T-cell (primary cell): ENCODE results near the gene PRSS56. TPM values are rescaled to one million over a fixed set of nuclear protein-coding genes. Genes with fewer than 3 reads are reported as not detected.

Source experiments
- ATAC-seq, 4 experiments: fragments of 200-7000 bp in 3 of 4; fragments of 150-1000 bp in 1 of 4; cut with Tn5 transposase; replicated peaks in 1 of 4; 1 replicate in 3 of 4; 2 replicates in 1 of 4; pipeline ENCODE4 v1.10.0; 2021; ENCODE audit warnings: moderate library complexity in 3 of 4, mild to moderate bottlenecking in 2 of 4, moderate number of reproducible peaks in 1 of 4
- CTCF ChIA-PET, 2 donors: fragments of 300-600 bp; sonication (Branson Sonifier 250); formaldehyde crosslinking; loops; one replicate each; lab custom pipeline; 2022; ENCODE audit warnings: antibody characterized with exemption in 2 of 2; lab: Charles Lee
- POLR2A ChIA-PET, 2 donors: fragments of 300-600 bp; sonication (Branson Sonifier 250); formaldehyde crosslinking; loops; one replicate each; lab custom pipeline; 2022; ENCODE audit warnings: antibody characterized with exemption in 2 of 2; lab: Charles Lee
- DNase-seq, 35 experiments: peaks; one replicate each; pipeline versions ENCODE4 v3.0.0 to v3.0.0-alpha.2; 2013 to 2023
- H3K27ac ChIP-seq: one replicate; pipeline ENCODE4 v1.5.1; 2013; ENCODE audit warnings: low read length
- H3K27me3 ChIP-seq, 2 experiments: replicated peaks in 1 of 2; 1 replicate in 1 of 2; 2 replicates in 1 of 2; pipeline versions ENCODE4 v1.6.1 to v1.7.0; 2013; ENCODE audit warnings: low read length in 1 of 2, mixed read lengths in 1 of 2; ENCODE audit not compliant: control insufficient read depth in 2 of 2, insufficient read depth in 2 of 2; ENCODE audit errors: extremely low read depth in 1 of 2
- H3K36me3 ChIP-seq, 2 donors: 1 replicate in 1 of 2; 2 replicates in 1 of 2; pipeline versions ENCODE4 v1.6.1 to v1.7.0; 2013; ENCODE audit warnings: low read length in 1 of 2; ENCODE audit not compliant: control insufficient read depth in 2 of 2, insufficient read depth in 1 of 2; ENCODE audit errors: extremely low read depth in 1 of 2
- H3K4me1 ChIP-seq, 2 experiments: 1 replicate in 1 of 2; 2 replicates in 1 of 2; pipeline versions ENCODE4 v1.6.1 to v1.7.0; 2013; ENCODE audit warnings: low read length in 2 of 2, mixed read lengths in 1 of 2; ENCODE audit not compliant: insufficient read depth in 2 of 2, control insufficient read depth in 1 of 2; ENCODE audit errors: extremely low read depth in 1 of 2
- H3K4me3 ChIP-seq, 2 donors: 1 replicate in 1 of 2; 2 replicates in 1 of 2; pipeline versions ENCODE4 v1.5.1 to v1.7.0; 2013; ENCODE audit warnings: mild to moderate bottlenecking in 2 of 2, low read length in 1 of 2, moderate library complexity in 1 of 2; ENCODE audit not compliant: control insufficient read depth in 1 of 2; ENCODE audit errors: extremely low read depth in 1 of 2
- H3K9me3 ChIP-seq: 2 replicates; pipeline ENCODE4 v1.7.0; 2013
- H3K27ac Mint-ChIP-seq, 2 donors: one replicate each; pipeline ENCODE4 v1.8.0; 2020 to 2021; ENCODE audit warnings: mild to moderate bottlenecking in 2 of 2, mixed read lengths in 2 of 2
- H3K27me3 Mint-ChIP-seq, 2 donors: one replicate each; pipeline ENCODE4 v1.8.0; 2021 to 2022; ENCODE audit warnings: mixed read lengths in 2 of 2
- H3K36me3 Mint-ChIP-seq: one replicate; pipeline ENCODE4 v1.8.0; 2021; ENCODE audit warnings: mixed read lengths
- H3K4me1 Mint-ChIP-seq, 3 donors: one replicate each; pipeline ENCODE4 v1.8.0; 2020 to 2022; ENCODE audit warnings: mixed read lengths in 3 of 3, mild to moderate bottlenecking in 1 of 3
- H3K4me3 Mint-ChIP-seq, 3 donors: one replicate each; pipeline ENCODE4 v1.8.0; 2020 to 2022; ENCODE audit warnings: mild to moderate bottlenecking in 3 of 3, mixed read lengths in 3 of 3, moderate library complexity in 3 of 3
- H3K9me3 Mint-ChIP-seq, 3 donors: one replicate each; pipeline ENCODE4 v1.8.0; 2020 to 2022; ENCODE audit warnings: mixed read lengths in 3 of 3
- WGBS: methylation state at CpG from one replicate; pipeline ENCODE4 v1.1.5; 2013; ENCODE audit warnings: missing lambda C conversion rate; ENCODE audit not compliant: insufficient coverage; 5-methylcytosine and 5-hydroxymethylcytosine counted together
- total RNA-seq, 35 experiments: library from RNA in 6 of 35; stranded (reverse) in 6 of 35; fragments of 120-200 nt in 1 of 35; gene quantifications; one replicate each; pipeline versions ENCODE4 v1.2.1 to v1.2.4 and lab custom pipeline; 2013 to 2026

PRSS56 gene
- total RNA-seq, 5 donors from 2014 or later (not counting 1 experiment from before 2014, with no cell fraction given): not detected

DNA sequence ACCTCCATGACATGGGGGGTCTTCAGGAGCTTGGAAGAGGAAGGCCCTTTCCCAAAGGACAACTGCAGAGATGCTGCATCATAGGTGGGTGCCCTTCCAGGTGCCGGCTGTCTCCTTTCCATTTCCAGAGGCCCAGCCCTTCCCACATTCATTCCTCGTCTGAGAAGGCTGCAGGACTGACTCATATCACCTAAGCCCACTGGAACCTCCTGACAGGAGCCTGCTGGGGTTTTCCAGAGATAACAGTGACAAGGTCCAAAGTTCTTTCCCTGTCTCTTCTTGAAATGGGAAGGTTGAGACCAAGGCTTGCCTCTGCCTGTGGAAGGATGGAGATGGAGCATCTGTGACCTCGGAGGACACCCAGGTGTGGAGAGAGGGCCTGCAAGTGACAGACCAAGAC, 3.6 kb upstream of the PRSS56 start:
- POLR2A ChIA-PET: interaction anchor here in 1 of 2 donors (0.6 kb wide), 1 partner anchor 813 kb away, joined by 3 read pairs; no protein-coding TSS in a partner anchor
- no peak overlapping the region for H3K4me3 ChIP-seq
- Mint-ChIP-seq H3K27ac (no peak overlapping the region), H3K27me3 (peaks cover 15 to 36% of the 10 kb centered on the region in 2 donors), H3K9me3 (no peaks in the 10 kb centered on the region), H3K4me3 (no peak overlapping the region), H3K36me3 (no peaks in the 10 kb centered on the region), H3K4me1 (peaks cover 0 to 2% (median 2%) of the 10 kb centered on the region in 3 donors)
- no peaks in the 10 kb centered on the region for H3K36me3 ChIP-seq
- H3K27me3 ChIP-seq: peaks cover 0 to 59% of the 10 kb centered on the region in 2 experiments
- CTCF ChIA-PET: interaction anchor here in 1 of 2 donors (0.5 kb wide), 1 partner anchor 609 kb away, joined by 5 read pairs; no protein-coding TSS in a partner anchor
- ATAC-seq: no peak
- H3K9me3 ChIP-seq: no peaks in the 10 kb centered on the region
- no peak for DNase-seq
- no peak overlapping the region for H3K27ac ChIP-seq
- 100% methylated on average over 2 of the region's 3 CpGs for WGBS
- H3K4me1 ChIP-seq: peaks cover 0 to 2% of the 10 kb centered on the region in 2 experiments

DNA sequence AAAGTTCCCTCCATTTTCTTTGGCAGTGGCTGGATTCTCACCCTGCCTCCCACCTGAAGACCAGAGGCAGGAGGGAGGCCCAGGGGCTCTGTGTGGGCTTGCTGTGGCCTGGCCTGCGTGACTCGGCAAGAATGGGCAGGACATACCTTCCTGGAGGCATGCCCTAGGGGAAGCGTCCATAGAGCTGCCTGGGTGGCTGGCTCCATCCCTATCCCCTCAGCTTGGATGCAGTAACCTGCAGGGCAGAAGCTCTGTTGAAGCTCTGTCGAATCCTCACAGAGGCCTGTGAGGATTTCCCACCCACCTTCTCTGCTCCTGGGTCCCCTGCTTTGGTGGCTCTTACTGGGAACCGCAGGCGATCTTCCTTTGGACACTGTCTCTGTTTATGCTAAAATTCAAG, 1.3 kb upstream of the PRSS56 start:
- no peak overlapping the region for H3K27ac ChIP-seq
- peaks cover 0 to 61% of the 10 kb centered on the region in 2 experiments for H3K27me3 ChIP-seq
- WGBS: 55% methylated on average over 4 of the region's 6 CpGs
- Mint-ChIP-seq H3K4me3 (no peak overlapping the region), H3K27ac (no peak overlapping the region), H3K36me3 (no peaks in the 10 kb centered on the region), H3K4me1 (peaks cover 0 to 8% (median 8%) of the 10 kb centered on the region in 3 donors), H3K9me3 (no peaks in the 10 kb centered on the region), H3K27me3 (peaks cover 22 to 40% of the 10 kb centered on the region in 2 donors)
- ChIA-PET CTCF (no interaction called here), POLR2A (no interaction called here)
- no peaks in the 10 kb centered on the region for H3K9me3 ChIP-seq
- H3K36me3 ChIP-seq: no peaks in the 10 kb centered on the region
- ATAC-seq (no peak), DNase-seq (no peak)
- peaks cover 0 to 23% of the 10 kb centered on the region in 2 experiments for H3K4me1 ChIP-seq
- no peak overlapping the region for H3K4me3 ChIP-seq

DNA sequence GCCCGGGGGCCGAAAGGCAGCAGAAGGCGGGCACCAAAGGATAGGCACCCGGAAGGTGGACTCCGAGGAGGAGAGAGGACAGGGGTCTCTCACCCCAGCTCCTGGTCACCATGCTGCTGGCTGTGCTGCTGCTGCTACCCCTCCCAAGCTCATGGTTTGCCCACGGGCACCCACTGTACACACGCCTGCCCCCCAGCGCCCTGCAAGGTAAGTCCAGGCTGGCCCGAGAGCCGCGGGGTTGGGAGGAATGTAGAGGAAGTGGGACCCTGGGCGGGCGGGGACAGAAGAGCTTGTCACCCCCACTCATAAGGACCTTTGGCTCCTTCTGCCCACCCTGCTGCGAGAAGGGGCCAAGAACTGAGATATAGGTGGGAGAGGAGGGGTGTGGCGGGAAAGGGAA, 301 bp downstream of the PRSS56 start:
- no peak for ATAC-seq
- Mint-ChIP-seq H3K4me3 (peak overlapping the region in 1 of 3 donors; percentile 30), H3K9me3 (no peaks in the 10 kb centered on the region), H3K36me3 (no peaks in the 10 kb centered on the region), H3K4me1 (peaks cover 0 to 10% (median 8%) of the 10 kb centered on the region in 3 donors), H3K27ac (no peak overlapping the region), H3K27me3 (peaks cover 22 to 47% of the 10 kb centered on the region in 2 donors)
- Histone ChIP-seq H3K27ac (no peak overlapping the region), H3K4me3 (no peak overlapping the region), H3K9me3 (no peaks in the 10 kb centered on the region), H3K4me1 (peaks cover 0 to 28% of the 10 kb centered on the region in 2 experiments), H3K27me3 (peaks cover 0 to 76% of the 10 kb centered on the region in 2 experiments), H3K36me3 (no peaks in the 10 kb centered on the region)
- WGBS: 72% methylated on average over 6 of the region's 15 CpGs
- no peak for DNase-seq
- ChIA-PET POLR2A (interaction anchor here in 1 of 2 donors (0.6 kb wide), 1 partner anchor 49 kb away, joined by 5 read pairs; no protein-coding TSS in a partner anchor), CTCF (interaction anchor here (0.6 to 0.9 kb wide), 2 partner anchors 14 to 32 kb away, joined by 3 to 6 read pairs; no protein-coding TSS in a partner anchor)

DNA sequence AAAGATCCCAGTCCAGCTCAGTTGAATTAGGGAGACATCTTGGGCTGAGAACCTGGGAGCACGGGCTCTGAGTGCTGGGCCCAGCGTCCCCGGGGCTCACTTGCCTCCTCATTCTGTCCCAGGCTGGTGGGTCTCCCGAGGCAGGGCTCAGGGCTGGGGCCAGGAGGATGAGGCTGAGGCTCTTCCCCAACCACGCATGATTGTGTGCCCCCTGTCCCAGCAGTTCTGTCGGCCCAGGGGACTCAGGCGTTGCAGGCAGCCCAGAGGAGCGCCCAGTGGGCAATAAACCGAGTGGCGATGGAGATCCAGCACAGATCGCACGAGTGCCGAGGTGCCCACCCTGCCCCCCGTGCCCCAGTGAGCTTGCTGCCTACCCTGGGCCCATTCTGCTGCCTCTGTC, 910 bp downstream of the PRSS56 start:
- Histone ChIP-seq H3K27me3 (peaks cover 0 to 82% of the 10 kb centered on the region in 2 experiments), H3K27ac (no peak overlapping the region), H3K36me3 (no peaks in the 10 kb centered on the region), H3K4me1 (peaks cover 0 to 28% of the 10 kb centered on the region in 2 experiments), H3K9me3 (no peaks in the 10 kb centered on the region), H3K4me3 (no peak overlapping the region)
- peak overlapping the region in 1 of 3 donors; percentile 63 for H3K4me3 Mint-ChIP-seq
- peaks cover 0 to 10% (median 8%) of the 10 kb centered on the region in 3 donors for H3K4me1 Mint-ChIP-seq
- ATAC-seq (no peak), DNase-seq (no peak)
- H3K9me3 Mint-ChIP-seq: no peaks in the 10 kb centered on the region
- ChIA-PET CTCF (interaction anchor here in 1 of 2 donors (0.6 kb wide), 1 partner anchor 14 kb away, joined by 3 read pairs; no protein-coding TSS in a partner anchor), POLR2A (no interaction called here)
- no peak overlapping the region for H3K27ac Mint-ChIP-seq
- peaks cover 22 to 49% of the 10 kb centered on the region in 2 donors for H3K27me3 Mint-ChIP-seq
- 86% methylated on average over 14 of the region's 14 CpGs for WGBS
- H3K36me3 Mint-ChIP-seq: no peaks in the 10 kb centered on the region

DNA sequence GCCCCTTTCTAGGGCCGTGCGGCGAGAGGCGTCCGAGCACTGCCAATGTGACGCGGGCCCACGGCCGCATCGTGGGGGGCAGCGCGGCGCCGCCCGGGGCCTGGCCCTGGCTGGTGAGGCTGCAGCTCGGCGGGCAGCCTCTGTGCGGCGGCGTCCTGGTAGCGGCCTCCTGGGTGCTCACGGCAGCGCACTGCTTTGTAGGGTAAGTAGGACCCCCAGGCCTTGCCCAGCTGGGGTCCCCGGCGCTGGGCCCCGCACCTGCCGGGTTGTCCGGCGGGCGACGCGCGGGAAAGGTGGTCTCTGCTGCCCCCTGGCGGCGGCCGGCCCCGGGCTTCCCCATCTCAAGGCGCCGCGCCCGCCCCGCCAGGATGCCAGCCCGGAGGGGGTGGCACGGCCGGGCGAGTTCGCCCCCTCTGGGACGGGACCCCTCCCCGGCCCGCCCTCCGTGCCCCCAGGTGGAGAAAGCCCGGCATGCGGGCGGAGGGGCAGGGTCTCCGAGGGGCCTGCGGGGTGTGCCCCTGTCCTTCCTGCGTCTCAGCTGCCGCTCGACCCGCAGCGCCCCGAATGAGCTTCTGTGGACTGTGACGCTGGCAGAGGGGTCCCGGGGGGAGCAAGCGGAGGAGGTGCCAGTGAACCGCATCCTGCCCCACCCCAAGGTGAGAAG, 1.9 kb downstream of the PRSS56 start:
- peaks cover 2 to 89% of the 10 kb centered on the region in 2 experiments for H3K27me3 ChIP-seq

DNA sequence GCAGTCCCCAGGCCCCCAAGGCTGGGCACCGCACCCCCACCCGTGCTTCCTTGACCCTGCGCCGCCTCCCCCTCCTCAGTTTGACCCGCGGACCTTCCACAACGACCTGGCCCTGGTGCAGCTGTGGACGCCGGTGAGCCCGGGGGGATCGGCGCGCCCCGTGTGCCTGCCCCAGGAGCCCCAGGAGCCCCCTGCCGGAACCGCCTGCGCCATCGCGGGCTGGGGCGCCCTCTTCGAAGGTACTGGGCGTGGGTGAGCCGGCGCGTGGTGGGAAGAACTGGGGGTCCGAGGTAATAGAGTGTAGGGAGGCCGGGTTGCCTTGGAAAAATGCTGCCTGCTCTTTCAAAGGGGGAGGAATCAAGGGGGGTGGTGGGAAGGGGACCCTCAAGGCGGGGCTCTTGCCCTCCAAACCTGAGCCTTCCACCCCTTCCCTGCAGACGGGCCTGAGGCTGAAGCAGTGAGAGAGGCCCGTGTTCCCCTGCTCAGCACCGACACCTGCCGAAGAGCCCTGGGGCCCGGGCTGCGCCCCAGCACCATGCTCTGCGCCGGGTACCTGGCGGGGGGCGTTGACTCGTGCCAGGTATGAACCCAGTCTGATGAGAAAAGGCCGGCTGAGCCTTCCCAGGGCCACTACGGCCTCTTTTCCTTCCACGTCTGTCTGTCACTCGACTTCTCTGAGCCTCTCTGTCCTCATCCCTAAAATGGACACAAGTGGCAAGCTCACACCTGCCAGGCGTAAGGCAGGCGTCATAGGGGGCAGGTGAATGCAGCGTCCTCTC, 2.6 kb downstream of the PRSS56 start:
- ChIA-PET POLR2A (no interaction called here), CTCF (no interaction called here)
- ATAC-seq: peak; percentile 11 to 32 (median 22)
- Mint-ChIP-seq H3K4me3 (peak overlapping the region; percentile 25 to 71 (median 59)), H3K4me1 (peaks cover 0 to 11% (median 8%) of the 10 kb centered on the region in 3 donors), H3K27ac (no peak overlapping the region), H3K9me3 (no peaks in the 10 kb centered on the region), H3K36me3 (no peaks in the 10 kb centered on the region), H3K27me3 (peaks cover 22 to 55% of the 10 kb centered on the region in 2 donors)
- Histone ChIP-seq H3K4me3 (peak overlapping the region; percentile 27 to 38), H3K27me3 (peaks cover 2 to 91% of the 10 kb centered on the region in 2 experiments), H3K9me3 (no peaks in the 10 kb centered on the region), H3K4me1 (peaks cover 0 to 28% of the 10 kb centered on the region in 2 experiments), H3K27ac (no peak overlapping the region), H3K36me3 (no peaks in the 10 kb centered on the region)
- DNase-seq: peak in 1 of 35 experiments; percentile 12
- 25% methylated on average over 41 of the region's 46 CpGs for WGBS

More for the DNA sequence above, 1.9 kb downstream of the PRSS56 start:
- Histone ChIP-seq H3K9me3 (no peaks in the 10 kb centered on the region), H3K4me3 (peak overlapping the region; percentile 27 to 38), H3K4me1 (peaks cover 0 to 28% of the 10 kb centered on the region in 2 experiments), H3K27ac (no peak overlapping the region), H3K36me3 (no peaks in the 10 kb centered on the region)
- ATAC-seq: peak; percentile 68 to 85 (median 76)
- Mint-ChIP-seq H3K36me3 (no peaks in the 10 kb centered on the region), H3K4me3 (peak overlapping the region in 1 of 3 donors; percentile 71), H3K27me3 (peaks cover 22 to 52% of the 10 kb centered on the region in 2 donors), H3K27ac (no peak overlapping the region), H3K4me1 (peaks cover 0 to 10% (median 8%) of the 10 kb centered on the region in 3 donors), H3K9me3 (no peaks in the 10 kb centered on the region)
- CTCF ChIA-PET: no interaction called here
- POLR2A ChIA-PET: interaction anchor here in 1 of 2 donors (0.5 kb wide), 1 partner anchor 1851 kb away, joined by 3 read pairs; no protein-coding TSS in a partner anchor
- peak in 34 of 35 experiments; percentile 25 to 80 (median 56) for DNase-seq
- 9% methylated on average over 66 of the region's 66 CpGs for WGBS
